NCI-H2227 treated with DMSO at 0.1 percent for 48 hours (cell line): ENCODE results near the gene CHI3L1.

Experiments
- DNase-seq: peaks from one replicate; lab custom pipeline; 2025; lab: John Stamatoyannopoulos, UW

The CHI3L1 gene

GRCh38 chr1:203168991-203169390 lies 17.5 kb downstream of the CHI3L1 start:
- DNase-seq = no peak

DNA sequence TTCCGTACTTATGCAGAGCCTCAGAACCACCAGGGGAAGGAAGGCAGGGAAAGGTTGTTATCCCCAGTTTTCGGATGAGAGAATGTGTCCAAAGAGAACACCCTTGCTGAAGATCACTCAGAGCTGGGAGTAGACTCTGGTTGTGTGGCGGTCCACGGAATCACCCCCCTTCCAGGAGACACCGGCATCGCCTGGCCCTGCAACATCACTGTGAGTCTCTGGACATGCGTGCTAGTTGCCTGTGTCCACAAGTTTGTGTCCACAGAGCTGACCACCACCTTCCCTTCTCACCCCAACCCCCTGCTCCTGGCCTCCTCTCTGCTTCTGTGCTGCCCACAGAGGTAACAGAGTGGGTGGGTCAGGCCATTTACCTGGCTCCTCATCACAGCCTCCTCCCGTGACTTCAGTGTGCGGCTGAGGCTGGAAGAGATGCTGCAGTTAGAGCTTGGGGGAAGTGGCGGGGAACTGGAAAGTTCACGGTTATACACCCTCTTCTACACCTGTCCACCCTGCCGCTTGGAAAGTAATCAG lies 18.2 kb downstream of the CHI3L1 start:
- no peak for DNase-seq

- no peak for DNase-seq
Measured at GRCh38 chr1:203167913-203168200, 18.6 kb downstream of the CHI3L1 start.

- DNase-seq = no peak
Measured at GRCh38 chr1:203167026-203167912, 19.2 kb downstream of the CHI3L1 start.

DNA sequence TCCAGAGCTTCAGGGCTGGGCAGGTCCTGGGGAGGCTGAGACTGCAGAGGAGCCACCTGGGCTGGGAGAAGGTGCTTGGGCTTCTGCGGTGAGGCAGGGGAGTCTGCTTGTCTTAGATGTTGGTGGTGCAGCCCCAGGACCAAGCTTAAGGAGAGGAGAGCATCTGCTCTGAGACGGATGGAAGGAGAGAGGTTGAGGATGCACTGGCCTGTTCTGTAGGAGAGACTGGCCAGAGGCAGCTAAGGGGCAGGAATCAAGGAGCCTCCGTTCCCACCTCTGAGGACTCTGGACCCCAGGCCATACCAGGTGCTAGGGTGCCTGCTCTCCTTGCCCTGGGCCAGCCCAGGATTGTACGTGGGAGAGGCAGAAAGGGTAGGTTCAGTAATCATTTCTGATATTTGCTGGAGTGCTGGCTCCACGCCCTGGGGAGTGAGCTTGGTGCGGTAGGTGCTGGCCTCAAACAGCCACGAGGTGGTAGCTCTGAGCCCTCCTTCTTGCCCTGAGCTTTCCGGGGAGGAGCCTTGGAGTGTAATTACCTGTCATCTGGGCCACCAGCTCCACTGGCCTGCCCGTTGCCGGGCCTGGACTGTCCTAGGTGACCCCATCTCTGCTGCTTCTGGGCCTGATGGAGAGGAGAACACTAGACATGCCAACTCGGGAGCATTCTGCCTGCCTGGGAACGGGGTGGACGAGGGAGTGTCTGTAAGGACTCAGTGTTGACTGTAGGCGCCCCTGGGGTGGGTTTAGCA lies 20.1 kb downstream of the CHI3L1 start:
- DNase-seq = no peak

- no peak for DNase-seq
Measured at GRCh38 chr1:203165800-203166161, 20.7 kb downstream of the CHI3L1 start.

- DNase-seq = no peak
Measured at GRCh38 chr1:203165101-203165799, 21.3 kb downstream of the CHI3L1 start.

- no peak for DNase-seq
Measured at GRCh38 chr1:203163891-203164635, 22.4 kb downstream of the CHI3L1 start.

GRCh38 chr1:203162403-203162802 lies 24.1 kb downstream of the CHI3L1 start:
- DNase-seq = no peak

DNA sequence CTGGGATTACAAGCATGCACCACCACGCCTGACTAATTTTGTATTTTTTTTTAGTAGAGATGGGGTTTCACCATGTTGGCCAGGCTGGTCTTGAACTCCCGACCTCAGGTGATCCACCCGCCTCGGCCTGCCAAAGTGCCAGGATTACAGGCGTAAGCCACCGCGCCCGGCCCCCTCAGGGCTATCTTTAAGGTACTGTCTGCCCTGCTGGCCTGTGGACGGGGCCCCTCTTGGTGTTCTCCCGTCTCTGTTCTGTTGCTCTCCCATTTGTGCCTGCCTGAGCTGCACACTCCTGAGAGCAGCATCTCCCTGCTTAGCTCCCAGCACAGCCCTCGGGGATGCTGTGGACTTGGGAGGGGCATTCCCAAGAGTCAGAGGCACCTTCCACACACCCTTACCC lies 24.8 kb downstream of the CHI3L1 start:
- no peak for DNase-seq

- DNase-seq = no peak
Measured at GRCh38 chr1:203161175-203161574, 25.3 kb downstream of the CHI3L1 start.

DNA sequence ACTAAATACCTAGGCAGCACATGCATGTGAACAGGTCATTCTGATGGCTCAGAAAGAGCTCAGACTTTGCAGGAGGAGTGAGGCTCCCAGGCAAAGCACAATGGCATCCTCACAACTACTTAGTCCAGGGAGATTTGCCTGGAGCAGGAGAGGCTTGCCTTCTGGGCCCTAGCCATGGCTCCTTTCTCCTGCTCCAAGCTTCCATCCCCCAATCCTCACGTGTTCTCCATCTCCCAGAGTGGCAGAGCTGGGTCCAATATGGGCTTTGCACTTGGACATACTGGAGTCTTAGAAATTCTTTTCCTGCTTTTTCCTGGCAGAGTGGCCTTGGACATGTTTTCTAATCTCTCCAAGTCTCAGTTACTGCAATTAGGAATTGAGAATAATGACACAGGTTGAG lies 26.7 kb downstream of the CHI3L1 start:
- no peak for DNase-seq

- no peak for DNase-seq
Measured at GRCh38 chr1:203158960-203159665, 27.4 kb downstream of the CHI3L1 start.

- no peak for DNase-seq
Measured at GRCh38 chr1:203158423-203158822, 28.1 kb downstream of the CHI3L1 start.

- DNase-seq = no peak
Measured at GRCh38 chr1:203156280-203156679, 30.2 kb downstream of the CHI3L1 start.

GRCh38 chr1:203153989-203154821 lies 32.3 kb downstream of the CHI3L1 start:
- DNase-seq = no peak

- no peak for DNase-seq
Measured at GRCh38 chr1:203153051-203153988, 33.2 kb downstream of the CHI3L1 start.

- no peak for DNase-seq
Measured at GRCh38 chr1:203152158-203153034, 34.1 kb downstream of the CHI3L1 start.
